NCI-H1417 (cell line): ENCODE measurements around the gene IRF9.
A peak's percentile ranks its signal among the peaks of the same experiment; 100 is the strongest.
"Not testable (repeated sequence)": the region's sequence is repeated elsewhere in the genome, so short reads cannot be mapped to it uniquely, and the experiment has no call there.

Experiments
- DNase-seq, 3 experiments: peaks; one replicate each; lab custom pipeline; 2025; lab: John Stamatoyannopoulos, UW

IRF9 gene

DNA sequence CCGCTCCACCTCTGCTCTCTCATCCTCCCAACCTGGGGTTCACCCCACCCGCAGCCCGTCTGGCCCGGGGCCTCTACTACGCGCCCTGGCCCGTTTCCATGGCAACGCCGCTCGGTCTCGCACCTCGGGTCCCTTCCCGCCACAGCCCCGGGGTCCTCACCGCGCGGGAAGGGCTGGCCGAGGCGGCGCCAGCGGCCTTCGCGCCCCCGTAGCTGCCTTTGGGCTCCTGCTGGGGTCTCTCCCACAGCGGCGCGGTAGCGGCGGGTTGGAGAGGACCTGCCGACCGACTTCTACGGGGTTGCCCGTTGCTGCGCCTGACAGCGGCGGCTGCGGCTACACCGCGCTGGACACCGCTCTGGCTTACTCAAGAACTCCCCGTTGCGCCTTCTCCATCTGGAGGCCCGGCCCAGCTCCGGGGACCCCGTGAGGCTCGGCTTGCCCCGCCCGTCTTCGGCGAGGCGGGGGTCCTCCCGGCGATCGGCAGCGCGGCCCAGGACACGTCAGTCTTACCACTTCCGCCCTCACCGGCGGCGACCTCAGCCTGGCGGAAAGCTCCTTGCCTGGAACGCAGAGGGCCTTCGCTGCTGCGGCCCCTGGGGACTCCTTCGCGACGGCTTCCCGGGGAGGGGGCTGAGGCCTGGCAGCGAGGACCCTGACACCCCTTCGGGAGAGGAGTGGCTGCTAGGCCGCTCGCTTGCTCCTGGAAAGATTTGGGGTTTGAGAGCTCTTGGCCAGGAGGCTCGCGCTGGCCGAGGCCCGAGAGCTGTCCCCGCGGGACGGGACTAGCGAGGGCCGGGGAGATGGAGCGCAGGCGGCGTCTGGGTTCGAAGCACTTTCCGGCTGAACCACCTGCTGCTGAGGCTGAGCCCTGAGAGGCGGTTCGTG, 34.4 kb downstream of the IRF9 start, which contains the start of gene TM9SF1:
Gene TM9SF1 (minus strand): TSS at position 256 of the 885 bp plus-strand sequence. CDS start 422 bp downstream, outside the sequence.
- peak; percentile 85 to 93 (median 92) for DNase-seq

GRCh38 chr14:24196071-24197055, 35.3 kb downstream of the IRF9 start:
- peak in 2 of 3 experiments; percentile 40 to 73 for DNase-seq

DNA sequence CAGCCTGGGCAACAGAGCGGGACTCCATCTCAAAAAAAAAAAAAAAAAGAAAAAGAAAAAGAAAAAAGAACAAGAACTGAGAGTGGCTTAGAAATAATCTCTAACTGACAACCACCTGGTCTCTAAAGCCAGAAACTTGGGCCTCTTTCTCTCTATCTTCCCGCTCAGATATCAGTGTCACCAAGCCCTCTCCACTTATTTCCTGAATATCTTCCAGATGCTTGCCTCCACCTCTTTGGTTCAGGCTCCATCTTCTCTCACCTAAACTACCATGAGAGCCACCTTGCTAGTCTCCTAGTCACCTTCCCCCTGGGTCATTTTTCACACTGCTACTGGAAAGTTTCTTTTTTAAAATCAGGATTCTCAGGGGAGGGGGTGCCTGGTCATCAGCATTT, 36.0 kb downstream of the IRF9 start:
- DNase-seq = no peak

- DNase-seq = no peak
These were observed 37.9 kb downstream of the IRF9 start for GRCh38 chr14:24198814-24199524.

DNA sequence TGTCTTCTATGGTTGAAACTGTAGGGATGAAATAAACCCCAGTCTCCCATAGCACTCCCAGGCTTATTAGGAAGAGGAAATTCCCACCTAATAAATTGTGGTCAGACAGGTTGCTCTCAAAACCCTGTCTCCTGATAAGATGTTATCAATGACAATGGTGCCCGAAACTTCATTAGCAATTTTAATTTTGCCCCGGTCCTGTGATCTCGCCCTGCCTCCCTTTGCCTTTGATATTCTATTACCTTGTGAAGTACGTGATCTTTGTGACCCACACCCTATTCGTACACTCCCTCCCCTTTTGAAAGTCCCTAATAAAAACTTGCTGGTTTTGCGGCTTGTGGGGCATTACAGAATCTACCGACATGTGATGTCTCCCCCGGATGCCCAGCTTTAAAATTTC, 41.5 kb downstream of the IRF9 start:
- not testable (repeated sequence) for DNase-seq

DNA sequence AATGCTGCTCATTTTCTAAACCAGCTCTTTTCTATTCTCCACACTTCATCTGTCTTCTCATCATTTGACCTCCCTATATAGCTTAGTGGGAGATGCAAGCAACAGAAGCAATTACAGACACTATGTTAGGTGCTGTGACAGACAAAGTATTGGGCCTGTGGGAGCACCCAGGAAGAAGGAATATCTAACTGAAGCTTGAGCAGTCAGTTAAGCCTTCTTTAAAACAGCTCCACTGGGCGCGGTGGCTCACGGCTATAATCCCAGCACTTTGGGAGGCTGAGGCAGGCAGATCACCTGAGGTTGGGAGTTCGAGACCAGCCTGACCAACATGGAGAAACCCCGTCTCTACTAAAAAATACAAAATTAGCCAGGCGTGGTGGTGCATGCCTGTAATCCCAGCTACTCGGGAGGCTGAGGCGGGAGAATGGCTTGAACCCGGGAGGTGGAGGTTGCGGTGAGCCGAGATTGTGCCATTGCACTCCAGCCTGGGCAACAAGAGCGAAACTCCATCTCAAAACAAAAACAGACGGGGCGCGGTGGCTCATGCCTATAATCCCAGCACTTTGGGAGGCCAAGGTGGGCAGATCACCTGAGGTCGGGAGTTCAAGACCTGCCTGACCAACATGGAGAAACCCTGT, 42.3 kb downstream of the IRF9 start:
- DNase-seq = not testable (repeated sequence)

- DNase-seq = no peak
These were observed 43.4 kb downstream of the IRF9 start for GRCh38 chr14:24204163-24205146.

DNA sequence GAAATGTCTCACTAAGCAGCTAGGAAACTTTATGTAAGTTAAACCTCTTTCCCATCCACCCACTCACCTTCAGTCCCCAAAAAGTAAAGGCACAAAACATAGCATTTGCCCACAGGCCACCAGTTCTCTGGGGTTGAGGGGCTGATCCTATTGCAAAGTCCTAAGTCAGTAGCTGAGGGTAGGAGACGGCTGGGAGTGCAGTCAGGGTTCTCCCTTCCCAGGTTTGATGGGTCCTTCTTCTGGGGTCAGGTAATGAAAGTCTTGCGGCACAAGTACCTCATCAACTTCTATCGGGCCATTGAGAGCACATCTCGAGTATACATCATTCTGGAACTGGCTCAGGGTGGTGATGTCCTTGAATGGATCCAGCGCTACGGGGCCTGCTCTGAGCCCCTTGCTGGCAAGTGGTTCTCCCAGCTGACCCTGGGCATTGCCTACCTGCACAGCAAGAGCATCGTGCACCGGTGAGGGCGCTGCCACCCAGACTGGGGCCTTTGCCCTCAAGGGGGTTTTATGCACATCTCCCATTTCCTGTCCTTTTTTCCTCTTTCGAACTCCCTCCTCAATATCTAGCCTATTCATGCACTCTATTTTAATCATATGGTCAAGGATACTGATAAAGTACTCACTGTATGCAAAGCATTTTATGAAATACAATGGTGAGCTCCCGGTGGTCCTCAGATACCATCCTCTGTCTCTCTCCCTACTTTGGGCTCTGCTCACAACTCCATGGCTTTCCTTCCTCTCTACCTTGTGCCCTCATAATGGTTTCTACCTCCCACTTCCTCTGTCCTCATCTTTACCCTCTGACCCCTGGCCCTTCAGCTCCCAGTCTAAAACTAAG, 45.4 kb downstream of the IRF9 start:
- no peak for DNase-seq

DNA sequence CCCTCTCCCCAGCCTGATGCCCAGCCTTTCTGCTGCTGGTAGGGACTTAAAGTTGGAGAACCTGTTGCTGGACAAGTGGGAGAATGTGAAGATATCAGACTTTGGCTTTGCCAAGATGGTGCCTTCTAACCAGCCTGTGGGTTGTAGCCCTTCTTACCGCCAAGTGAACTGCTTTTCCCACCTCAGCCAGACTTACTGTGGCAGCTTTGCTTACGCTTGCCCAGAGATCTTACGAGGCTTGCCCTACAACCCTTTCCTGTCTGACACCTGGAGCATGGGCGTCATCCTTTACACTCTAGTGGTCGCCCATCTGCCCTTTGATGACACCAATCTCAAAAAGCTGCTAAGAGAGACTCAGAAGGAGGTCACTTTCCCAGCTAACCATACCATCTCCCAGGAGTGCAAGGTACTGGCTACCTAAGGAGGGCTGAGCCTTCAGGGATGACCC, 46.1 kb downstream of the IRF9 start:
- DNase-seq = no peak

- DNase-seq = no peak
These were observed 46.6 kb downstream of the IRF9 start for GRCh38 chr14:24207625-24208024.

DNA sequence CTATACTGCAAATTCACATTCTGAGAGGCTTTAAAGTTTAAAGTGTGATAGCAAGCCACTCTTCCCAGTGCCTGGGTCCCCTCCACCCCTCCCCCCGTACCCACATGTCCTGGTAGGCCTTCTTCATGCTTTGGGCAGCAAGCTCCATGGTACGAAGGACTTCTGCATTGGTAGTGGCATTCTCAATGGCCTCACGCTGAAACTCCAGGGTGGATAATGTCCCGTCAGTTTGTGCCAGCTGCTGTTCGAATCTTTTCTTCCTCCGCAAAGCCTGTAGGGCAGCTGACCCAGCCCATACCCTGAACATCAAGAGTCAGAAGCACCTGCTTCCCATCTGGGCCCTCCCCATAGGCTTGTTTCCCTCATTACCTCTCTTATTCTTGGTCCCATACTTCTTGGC, 50.2 kb downstream of the IRF9 start:
- no peak for DNase-seq

DNA sequence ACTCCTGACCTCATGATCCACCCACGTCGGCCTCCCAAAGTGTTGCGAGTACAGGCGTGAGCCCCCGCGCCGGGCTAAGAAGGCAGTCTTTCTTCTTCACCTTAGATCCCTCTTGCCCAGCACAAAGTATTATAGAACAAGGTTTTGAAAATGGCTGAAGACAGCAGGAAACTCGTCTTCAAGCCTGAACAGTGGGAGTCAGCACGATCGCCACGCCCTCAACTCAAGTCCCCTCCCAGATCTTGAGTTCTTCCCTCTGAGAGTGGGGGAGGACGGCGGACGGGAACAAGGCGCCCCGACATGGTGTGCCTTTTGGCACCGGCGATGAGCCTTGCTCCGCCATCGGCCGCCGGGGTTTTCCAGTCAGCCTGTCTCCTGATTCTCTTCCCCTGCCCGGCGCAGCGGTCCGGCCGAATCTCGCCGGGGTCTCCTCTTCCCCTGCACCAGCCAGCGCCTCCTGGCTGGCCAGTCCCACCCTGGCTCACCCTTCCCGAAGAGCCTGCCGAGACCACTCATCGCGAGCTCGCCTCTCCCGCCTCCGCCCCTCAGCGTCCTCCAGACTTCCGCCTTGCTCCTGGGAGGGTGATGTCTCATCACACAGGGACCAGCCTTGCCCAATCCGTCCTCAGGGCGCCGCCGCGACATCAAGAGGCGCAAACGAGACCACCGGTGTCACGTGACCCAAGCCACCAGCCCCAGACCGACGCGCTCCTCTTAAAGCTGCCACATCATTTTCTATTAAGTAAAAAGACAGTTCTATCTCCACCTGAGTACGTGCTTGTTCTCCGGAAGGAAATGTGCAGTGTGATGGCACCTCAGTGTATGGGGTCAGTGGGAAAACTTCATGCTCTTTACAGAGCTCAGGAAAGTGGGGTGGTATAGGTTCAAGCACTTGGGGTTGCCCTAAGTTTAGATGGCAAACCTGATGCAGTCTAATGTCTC, 52.1 kb downstream of the IRF9 start, which contains the start of gene CHMP4A:
Gene CHMP4A (minus strand): TSS at position 565 of the 942 bp plus-strand sequence. CDS start 49 bp downstream, at position 516.
- peak; percentile 95 to 98 (median 98) for DNase-seq

GRCh38 chr14:24213866-24214662, 53.0 kb downstream of the IRF9 start:
- DNase-seq = peak in 1 of 3 experiments; percentile 45

GRCh38 chr14:24215495-24216344, 54.7 kb downstream of the IRF9 start, which contains the start of gene MDP1:
Gene MDP1, minus strand, starts transcription at chr14:24216066. Its CDS starts 111 bp downstream, at chr14:24215955.
- DNase-seq = peak; percentile 89 to 94 (median 90)
